Measurements from ENCODE around the gene RAB3D.

The RAB3D gene

GRCh38 chr19:11295180-11295579, 44.3 kb downstream of the RAB3D start:
- no peak for DNase-seq

- DNase-seq: peak; percentile 85
Measured at GRCh38 chr19:11293433-11294389, 45.7 kb downstream of the RAB3D start.

GRCh38 chr19:11291991-11292390, 47.5 kb downstream of the RAB3D start:
- DNase-seq: no peak

- DNase-seq: no peak
Measured at GRCh38 chr19:11291415-11291814, 48.0 kb downstream of the RAB3D start.

GRCh38 chr19:11290256-11290655, 49.2 kb downstream of the RAB3D start:
- DNase-seq: no peak

GRCh38 chr19:11288349-11288748, 51.1 kb downstream of the RAB3D start:
- no peak for DNase-seq

GRCh38 chr19:11286312-11286974, 53.0 kb downstream of the RAB3D start:
- DNase-seq: no peak

- DNase-seq: no peak
Measured at GRCh38 chr19:11284515-11284914, 54.9 kb downstream of the RAB3D start.

GRCh38 chr19:11281356-11282049, 58.0 kb downstream of the RAB3D start:
- no peak for DNase-seq

- peak; percentile 13 for DNase-seq
Measured at GRCh38 chr19:11279505-11280236, 59.8 kb downstream of the RAB3D start.

GRCh38 chr19:11278670-11279069, 60.8 kb downstream of the RAB3D start:
- no peak for DNase-seq

- DNase-seq: no peak
Measured at GRCh38 chr19:11274533-11275086, 64.8 kb downstream of the RAB3D start.

- DNase-seq: no peak
Measured at GRCh38 chr19:11273989-11274388, 65.5 kb downstream of the RAB3D start.

- DNase-seq: no peak
Measured at GRCh38 chr19:11273296-11273695, 66.2 kb downstream of the RAB3D start.
